Left ventricle myocardium superior (tissue), 1 donor: ENCODE data around the gene SP9. TPM values are rescaled to one million over a fixed set of nuclear protein-coding genes. Genes with fewer than 3 reads are reported as not detected.
"Not testable (repeated sequence)": the region's sequence is repeated elsewhere in the genome, so short reads cannot be mapped to it uniquely, and the experiment has no call there.

Experiments used
- ATAC-seq: fragments of 200-7000 bp; cut with Tn5 transposase; one replicate; pipeline ENCODE4 v1.9.1; 2020; ENCODE audit warnings: mild to moderate bottlenecking, moderate library complexity
- DNase-seq: peaks from one replicate; pipeline ENCODE4 v3.0.0-alpha.2; 2020
- intact Hi-C: fragments of 100-400 bp; cut with micrococcal nuclease; formaldehyde crosslinking; loops from one replicate; pipeline ENCODE4 v1.11.0; 2022
- total RNA-seq: library from RNA; stranded (reverse); fragmentation: NEBNext Ultra II Directional; extraction: Animal tissue kit (Norgen Biotek cat#: 25700); gene quantifications from one replicate; pipeline ENCODE4 v1.2.1, GENCODE V29; 2021
- donor health status: DM: no; HTN: yes; CAD: no; lungs with severe emphysema.

Gene SP9
- total RNA-seq, 1 donor from 2014 or later, result not detected

- no peak for ATAC-seq
- DNase-seq, result no peak
- intact Hi-C loops, result no loop called here
Observed at GRCh38 chr2:174342686-174343342, 8.1 kb downstream of the SP9 start.

GRCh38 chr2:174343343-174343622, 8.5 kb downstream of the SP9 start:
- ATAC-seq (no peak), DNase-seq (no peak)
- intact Hi-C loops, result no loop called here

DNA sequence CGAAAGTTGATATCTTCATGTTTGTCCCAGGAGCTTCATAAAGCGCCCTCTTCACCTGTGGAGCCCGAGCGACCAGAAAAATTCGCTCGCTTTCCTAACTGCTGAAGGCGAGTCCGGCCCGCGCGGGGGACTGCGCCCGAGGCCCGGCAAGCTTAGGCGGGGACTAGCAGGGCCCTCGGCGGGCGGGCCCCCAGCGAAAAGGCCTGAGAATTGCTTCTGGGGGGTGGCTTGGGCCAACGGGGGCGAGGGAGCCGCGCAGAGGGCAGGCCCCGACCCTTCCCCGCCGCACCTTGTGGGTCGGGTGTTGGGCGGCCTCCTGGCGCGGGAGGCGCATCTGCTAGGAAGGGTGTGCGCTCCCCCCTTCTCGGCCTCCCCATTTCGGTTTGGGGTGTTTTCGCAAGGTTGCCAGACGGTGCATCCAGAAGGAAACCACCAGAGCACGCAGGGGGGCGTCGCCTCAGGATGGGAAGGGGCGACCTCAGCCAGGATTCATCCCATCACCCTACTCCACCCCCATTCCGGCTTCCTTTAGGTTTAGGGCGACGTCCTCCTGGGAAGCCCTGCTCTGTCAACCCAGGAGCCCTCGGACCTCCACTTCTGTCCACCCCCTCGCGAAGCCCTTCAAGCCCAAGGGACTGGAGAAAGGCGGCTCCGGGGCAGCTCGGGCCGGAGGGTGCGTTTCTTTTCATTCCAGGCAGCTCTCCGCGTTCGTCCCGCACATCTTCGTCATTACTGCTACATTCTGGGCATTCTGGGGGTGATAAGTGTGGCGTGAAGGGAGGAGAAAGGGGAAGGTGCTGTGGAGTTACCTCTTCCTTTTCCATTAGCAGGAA, 9.1 kb downstream of the SP9 start:
- ATAC-seq (no peak), DNase-seq (no peak)
- intact Hi-C loops, result no loop called here

GRCh38 chr2:174344716-174345461, 10.1 kb downstream of the SP9 start:
- no peak for DNase-seq
- ATAC-seq, result no peak
- intact Hi-C loops, result no loop called here

GRCh38 chr2:174350018-174350417, 15.3 kb downstream of the SP9 start:
- DNase-seq, result no peak

GRCh38 chr2:174350593-174351181, 15.9 kb downstream of the SP9 start:
- DNase-seq, result no peak
- no peak for ATAC-seq
- intact Hi-C loops, result no loop called here

More at GRCh38 chr2:174350018-174350417, 15.3 kb downstream of the SP9 start:
- no peak for ATAC-seq
- intact Hi-C loops, result no loop called here

DNA sequence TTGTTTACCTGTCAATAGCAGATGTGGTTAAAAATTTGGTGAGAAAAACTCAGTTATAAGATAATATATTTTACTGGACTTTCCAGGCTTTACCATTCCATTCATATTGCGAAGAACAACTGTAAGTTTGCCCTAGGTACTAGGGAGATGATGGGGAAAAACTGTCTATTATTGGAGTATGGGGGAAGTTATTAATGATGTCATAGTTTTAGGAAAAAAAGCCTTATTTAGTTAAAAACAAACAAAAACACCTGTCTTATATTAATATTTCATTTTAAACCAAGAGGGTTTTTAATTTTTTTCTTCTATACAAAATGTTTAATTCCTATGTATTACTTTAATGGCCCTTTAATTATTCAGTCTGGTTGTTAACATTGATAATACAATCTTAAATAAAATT, 18.2 kb downstream of the SP9 start:
- ATAC-seq (no peak), DNase-seq (no peak)
- intact Hi-C loops, result no loop called here

GRCh38 chr2:174356347-174356746, 21.6 kb downstream of the SP9 start:
- intact Hi-C loops, result no loop called here
- no peak for ATAC-seq
- no peak for DNase-seq

- intact Hi-C loops, ATAC-seq, DNase-seq: not testable (repeated sequence)
Observed at GRCh38 chr2:174359663-174360062, 24.9 kb downstream of the SP9 start.

- intact Hi-C loops, result no loop called here
- no peak for ATAC-seq
- DNase-seq, result no peak
Observed at GRCh38 chr2:174362949-174363348, 28.2 kb downstream of the SP9 start.

- intact Hi-C loops, DNase-seq, ATAC-seq: not testable (repeated sequence)
Observed at GRCh38 chr2:174363492-174364225, 28.9 kb downstream of the SP9 start.

DNA sequence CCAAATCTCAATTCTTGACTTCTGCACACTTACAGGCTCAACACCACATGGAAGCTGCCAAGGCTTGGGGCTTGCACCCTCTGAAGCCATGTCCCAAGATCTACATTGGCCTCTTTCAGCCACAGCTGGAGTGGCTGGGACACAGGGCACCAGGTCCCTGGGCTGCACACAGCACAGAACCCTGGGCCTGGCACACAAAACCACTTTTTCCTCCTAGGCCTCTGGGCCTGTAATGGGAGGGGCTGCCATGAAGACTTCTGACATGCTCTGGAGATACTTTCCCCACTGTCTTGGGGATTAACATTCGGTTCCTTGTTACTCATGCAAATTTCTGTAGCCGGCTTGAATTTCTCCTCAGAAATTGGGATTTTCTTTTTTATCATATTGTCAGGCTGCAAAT, 29.9 kb downstream of the SP9 start:
- ATAC-seq, result no peak
- no peak for DNase-seq
- intact Hi-C loops, result no loop called here

DNA sequence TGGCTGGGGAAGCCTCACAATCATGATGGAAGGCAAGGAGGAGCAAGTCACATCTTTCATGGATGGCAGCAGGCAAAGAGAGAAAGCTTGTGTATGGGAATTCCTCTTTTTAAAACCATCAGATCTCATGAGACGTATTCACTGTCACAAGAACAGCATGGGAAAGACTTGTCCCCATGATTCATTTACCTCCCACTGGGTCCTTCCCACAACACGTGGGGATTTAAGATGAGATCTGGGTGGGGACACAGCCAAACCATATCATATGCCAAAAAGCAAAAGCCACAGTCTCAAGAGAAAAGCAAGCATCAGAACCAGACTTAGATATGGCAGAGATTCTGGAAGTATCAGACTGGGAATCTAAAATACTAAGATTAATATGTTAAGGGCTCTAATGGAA, 30.8 kb downstream of the SP9 start:
- intact Hi-C loops, result no loop called here
- DNase-seq (no peak), ATAC-seq (no peak)

DNA sequence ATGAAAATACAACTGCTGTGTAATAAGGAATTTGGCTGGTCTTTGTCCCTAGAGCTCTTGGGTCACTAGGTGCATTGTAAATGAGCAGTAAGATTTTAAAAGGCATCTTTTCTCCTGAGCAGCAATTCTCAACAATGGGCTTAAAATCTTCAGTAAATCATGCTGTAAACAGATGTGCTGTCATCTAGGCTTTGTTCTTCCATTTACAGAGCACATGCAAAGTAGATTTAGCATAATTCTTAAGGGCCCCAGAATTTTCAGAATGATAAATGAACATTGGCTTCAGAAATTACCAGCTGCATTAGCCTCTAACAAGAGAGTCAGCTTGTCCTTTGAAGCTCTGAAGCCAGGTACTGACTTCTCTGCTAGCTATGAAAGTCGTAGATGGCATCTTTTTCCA, 33.9 kb downstream of the SP9 start:
- ATAC-seq (no peak), DNase-seq (no peak)
- intact Hi-C loops, result no loop called here

- ATAC-seq (no peak), DNase-seq (no peak)
- intact Hi-C loops, result no loop called here
Observed at GRCh38 chr2:174376967-174377366, 42.2 kb downstream of the SP9 start.

DNA sequence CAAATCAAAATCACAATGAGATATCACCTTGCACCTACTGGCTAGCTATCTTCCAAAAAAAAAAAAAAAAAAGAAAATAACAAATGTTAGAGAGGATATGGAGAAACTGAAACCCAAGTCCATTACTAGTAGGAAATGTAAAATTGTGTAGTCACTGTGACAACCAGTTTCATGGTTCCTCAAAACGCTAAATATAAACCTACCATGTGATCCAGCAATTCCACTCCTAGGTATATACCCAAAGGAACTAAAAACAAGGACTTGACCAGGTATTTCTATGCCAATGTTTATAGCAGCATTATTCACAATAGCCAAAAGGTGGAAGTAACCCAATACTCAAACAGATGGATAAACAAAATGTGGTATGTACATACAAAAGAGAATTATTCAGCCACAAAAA, 49.0 kb downstream of the SP9 start:
- ATAC-seq, result no peak
- DNase-seq, result no peak
- intact Hi-C loops, result no loop called here

DNA sequence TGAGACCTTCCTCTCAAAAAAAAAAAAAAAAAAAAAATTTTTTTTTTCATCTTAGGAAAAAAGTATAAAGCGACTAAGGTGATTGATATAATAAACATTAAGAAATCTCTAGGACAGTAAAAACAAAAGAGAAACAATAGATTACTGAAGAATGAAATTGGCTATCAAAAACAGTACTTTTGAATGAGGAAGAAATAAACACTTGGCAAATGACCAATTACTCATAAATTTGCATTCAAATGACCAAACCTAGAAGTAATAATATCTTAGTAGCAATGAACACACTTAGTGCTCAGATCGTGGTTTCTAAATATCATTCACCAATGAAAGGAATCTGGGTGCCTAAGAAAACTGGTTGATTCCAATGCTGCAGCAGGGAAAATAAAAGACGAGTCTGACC, 50.4 kb downstream of the SP9 start:
- no peak for ATAC-seq

More for the DNA sequence above, 50.4 kb downstream of the SP9 start:
- intact Hi-C loops, result no loop called here
- DNase-seq, result no peak
